Esophagus (tissue), 2 donors: ENCODE results near the gene PLXNB1. TPM values are rescaled to one million over a fixed set of nuclear protein-coding genes. Genes with fewer than 3 reads are reported as not detected.

ENCODE experiments used
- H3K27ac ChIP-seq, 2 donors: one replicate each; pipeline ENCODE4 v1.5.1; 2013; ENCODE audit warnings: low read depth in 2 of 2, mild to moderate bottlenecking in 2 of 2, inconsistent platforms in 1 of 2, low read length in 1 of 2, moderate library complexity in 1 of 2
- H3K27me3 ChIP-seq, 2 donors: one replicate each; pipeline ENCODE4 v1.6.1; 2013; ENCODE audit warnings: low read length in 2 of 2, control low read depth in 1 of 2, mild to moderate bottlenecking in 1 of 2; ENCODE audit not compliant: insufficient read depth in 2 of 2, control insufficient read depth in 1 of 2
- H3K36me3 ChIP-seq, 2 donors: one replicate each; pipeline ENCODE4 v1.6.1; 2013; ENCODE audit warnings: low read length in 1 of 2; ENCODE audit not compliant: control insufficient read depth in 2 of 2, insufficient read depth in 2 of 2
- H3K4me1 ChIP-seq, 2 donors: one replicate each; pipeline ENCODE4 v1.6.1; 2013; ENCODE audit warnings: low read length in 1 of 2; ENCODE audit not compliant: control insufficient read depth in 2 of 2, insufficient read depth in 2 of 2
- H3K4me3 ChIP-seq, 2 donors: one replicate each; pipeline ENCODE4 v1.5.1; 2013; ENCODE audit warnings: low read length in 2 of 2, mild to moderate bottlenecking in 2 of 2, low read depth in 1 of 2, moderate library complexity in 1 of 2
- H3K9me3 ChIP-seq, 2 donors: one replicate each; pipeline ENCODE4 v1.6.1; 2013; ENCODE audit warnings: mild to moderate bottlenecking in 2 of 2, low read depth in 1 of 2, low read length in 1 of 2, moderate library complexity in 1 of 2; ENCODE audit not compliant: control insufficient read depth in 2 of 2, insufficient read depth in 1 of 2
- WGBS, 2 donors: extraction: QIAGEN DNeasy Blood & Tissue Kit; methylation state at CpG; one replicate each; pipeline ENCODE4 v1.1.7; 2013; 5-methylcytosine and 5-hydroxymethylcytosine counted together
- polyA plus RNA-seq, 2 donors: library from polyadenylated mRNA; stranded (reverse); fragments of 200-250 nt; gene quantifications; one replicate each; pipeline ENCODE4 v1.2.3, GENCODE V29; 2013
- donor health status: healthy with polysubstance abuse.
- donor health status: Bipolar disorder and iron deficiency.

PLXNB1 gene
- polyA plus RNA-seq, 2 donors: 73.4 to 298 TPM

DNA sequence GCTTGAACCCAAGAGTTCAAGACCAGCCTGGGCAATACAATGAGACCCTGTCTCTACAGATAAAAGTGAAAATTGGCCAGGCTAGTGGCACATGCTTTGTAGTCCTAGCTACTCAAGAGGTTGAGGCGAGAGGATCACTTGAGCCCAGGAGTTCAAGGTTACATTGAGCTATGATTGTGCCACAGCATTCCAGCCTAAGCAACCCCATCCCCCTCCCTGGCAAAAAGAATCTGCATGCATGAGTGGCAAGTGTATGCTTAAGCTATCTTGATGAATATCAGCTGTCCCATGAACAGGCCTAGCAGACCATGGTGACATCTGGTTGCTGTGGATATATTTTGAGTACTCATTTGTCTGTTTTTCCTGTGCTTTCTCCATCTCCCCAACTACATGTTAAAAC, 21.4 kb upstream of the PLXNB1 start:
- H3K27me3 ChIP-seq: no peaks in the 10 kb centered on the region
- H3K4me1 ChIP-seq: no peaks in the 10 kb centered on the region
- no peaks in the 10 kb centered on the region for H3K9me3 ChIP-seq
- WGBS, 2 donors: 79 to 95% methylated on average over 1 of the region's 1 CpG
- peaks cover 2 to 4% of the 10 kb centered on the region in 2 donors for H3K36me3 ChIP-seq
- no peak overlapping the region for H3K4me3 ChIP-seq
- no peak overlapping the region for H3K27ac ChIP-seq

DNA sequence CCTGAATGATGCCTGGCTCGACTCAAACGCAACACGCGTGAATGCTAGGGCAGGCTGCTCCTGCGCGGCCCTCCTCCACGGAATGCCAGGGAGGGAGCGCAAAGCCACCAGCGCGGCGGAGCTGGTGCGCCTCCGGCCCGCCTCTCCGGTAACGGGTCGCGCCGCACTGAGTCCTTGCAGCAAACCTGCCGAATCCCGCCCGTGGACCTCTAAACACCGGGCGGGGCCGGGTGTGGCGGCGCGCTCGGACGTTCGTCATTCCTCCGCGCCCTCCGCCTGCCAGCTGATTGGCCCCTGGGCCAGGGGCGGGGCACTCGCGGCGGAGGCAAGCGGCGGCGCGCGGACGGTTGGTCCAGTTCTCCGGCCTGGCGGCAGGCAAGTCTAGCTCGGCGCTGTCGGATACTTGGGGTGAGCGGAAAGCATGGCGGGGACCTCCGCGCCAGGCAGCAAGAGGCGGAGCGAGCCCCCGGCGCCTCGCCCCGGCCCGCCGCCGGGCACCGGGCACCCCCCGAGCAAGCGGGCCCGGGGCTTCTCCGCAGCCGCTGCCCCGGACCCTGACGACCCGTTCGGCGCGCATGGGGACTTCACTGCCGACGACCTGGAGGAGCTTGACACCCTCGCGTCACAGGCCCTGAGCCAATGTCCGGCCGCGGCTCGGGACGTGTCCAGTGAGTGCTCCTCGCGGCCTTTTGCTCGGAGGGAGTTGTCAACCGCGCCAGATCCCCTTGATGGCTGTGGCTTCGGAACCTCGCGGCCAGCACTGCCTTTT, 16.7 kb upstream of the PLXNB1 start, which contains the start of gene ATRIP:
Gene ATRIP, plus strand, starts transcription at position 313 of the 769 bp plus-strand sequence. Its CDS starts 109 bp downstream, at position 422.
- Histone ChIP-seq H3K4me1 (peaks cover 0 to 2% of the 10 kb centered on the region in 2 donors), H3K27me3 (no peaks in the 10 kb centered on the region), H3K27ac (peak within 1 kb of the TSS; percentile 91 to 92), H3K4me3 (peak within 1 kb of the TSS; percentile 75 to 88), H3K36me3 (peaks cover 0 to 12% of the 10 kb centered on the region in 2 donors), H3K9me3 (no peaks in the 10 kb centered on the region)
- 0 to 1% methylated on average over 80 to 91 of the region's 91 CpGs for WGBS, 2 donors

DNA sequence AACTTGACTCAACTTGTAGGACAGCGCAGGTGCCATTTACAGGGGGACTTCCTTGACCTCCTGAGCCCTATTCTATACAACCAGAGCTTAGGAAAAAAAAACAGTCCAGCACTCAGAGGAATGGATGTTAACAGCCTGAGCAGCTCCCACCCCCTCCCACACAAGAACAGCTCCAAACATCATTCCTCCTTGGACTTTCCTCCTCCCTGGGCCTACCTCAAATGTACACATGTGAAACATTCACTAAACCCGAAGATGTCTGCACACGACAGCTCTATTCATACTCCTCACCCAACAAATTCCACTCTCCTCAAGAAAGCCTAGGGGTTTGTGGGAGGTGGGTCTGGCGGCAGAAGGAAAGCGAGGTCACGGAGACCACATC, 16.1 kb upstream of the PLXNB1 start:
- Histone ChIP-seq H3K4me3 (peak overlapping the region; percentile 75 to 88), H3K36me3 (peaks cover 0 to 12% of the 10 kb centered on the region in 2 donors), H3K9me3 (no peaks in the 10 kb centered on the region), H3K27me3 (no peaks in the 10 kb centered on the region), H3K27ac (peak overlapping the region; percentile 91 to 92), H3K4me1 (peaks cover 0 to 2% of the 10 kb centered on the region in 2 donors)
- 13 to 15% methylated on average over 6 of the region's 6 CpGs for WGBS, 2 donors

GRCh38 chr3:48445277-48445882, 15.5 kb upstream of the PLXNB1 start:
- H3K27ac ChIP-seq: peak overlapping the region; percentile 91 to 92
- no peak overlapping the region for H3K4me3 ChIP-seq
- peaks cover 0 to 2% of the 10 kb centered on the region in 2 donors for H3K4me1 ChIP-seq
- 57 to 68% methylated on average over 6 of the region's 6 CpGs for WGBS, 2 donors
- H3K27me3 ChIP-seq: no peaks in the 10 kb centered on the region
- H3K9me3 ChIP-seq: no peaks in the 10 kb centered on the region
- peaks cover 0 to 12% of the 10 kb centered on the region in 2 donors for H3K36me3 ChIP-seq

GRCh38 chr3:48441940-48442339, 12.1 kb upstream of the PLXNB1 start:
- no peaks in the 10 kb centered on the region for H3K27me3 ChIP-seq
- no peak overlapping the region for H3K4me3 ChIP-seq
- no peaks in the 10 kb centered on the region for H3K9me3 ChIP-seq
- whole genome bisulfite sequencing, 2 donors: 66 to 70% methylated on average over 6 of the region's 6 CpGs
- H3K36me3 ChIP-seq: peaks cover 0 to 12% of the 10 kb centered on the region in 2 donors
- H3K4me1 ChIP-seq: peaks cover 0 to 2% of the 10 kb centered on the region in 2 donors
- peak overlapping the region in 1 of 2 donors; percentile 3 for H3K27ac ChIP-seq

DNA sequence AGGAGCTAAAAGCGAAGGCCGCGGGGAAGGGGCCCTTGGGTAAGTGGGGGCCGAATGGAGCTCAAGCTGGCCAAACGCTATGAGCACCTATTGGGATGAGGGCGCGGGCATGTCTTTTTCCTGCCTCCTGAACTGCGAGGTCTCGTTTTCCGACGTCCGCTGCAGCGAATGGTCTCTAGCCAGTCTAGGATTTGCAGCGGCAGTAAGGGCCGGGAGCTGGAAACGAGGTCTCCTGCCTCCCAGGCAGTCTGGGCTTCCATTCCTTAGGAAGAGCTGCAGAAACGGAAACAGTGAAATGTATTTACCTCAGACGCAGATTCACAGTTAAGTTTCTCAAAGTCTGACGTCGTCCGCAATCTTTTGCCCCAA, 10.7 kb upstream of the PLXNB1 start:
- Histone ChIP-seq H3K4me1 (peaks cover under 1 to 2% of the 10 kb centered on the region in 2 donors), H3K9me3 (no peaks in the 10 kb centered on the region), H3K4me3 (peak overlapping the region; percentile 66 to 84), H3K36me3 (peaks cover 3 to 12% of the 10 kb centered on the region in 2 donors), H3K27ac (peak overlapping the region; percentile 95 to 96), H3K27me3 (no peaks in the 10 kb centered on the region)
- 1 to 2% methylated on average over 21 of the region's 21 CpGs for WGBS, 2 donors

GRCh38 chr3:48439820-48440589, 10.1 kb upstream of the PLXNB1 start, which contains the start of the genes CCDC51 and TMA7:
TSS of gene CCDC51 (minus strand) at chr3:48440119. CDS start at chr3:48435128, 4,991 bp downstream.
TSS of gene TMA7 (plus strand) at chr3:48440257. CDS start at chr3:48440297, 40 bp downstream.
- no peaks in the 10 kb centered on the region for H3K9me3 ChIP-seq
- 0 to 1% methylated on average over 54 of the region's 54 CpGs for WGBS, 2 donors
- peak within 1 kb of the TSS; percentile 66 to 84 for H3K4me3 ChIP-seq
- H3K4me1 ChIP-seq: peaks cover 0 to 5% of the 10 kb centered on the region in 2 donors
- no peaks in the 10 kb centered on the region for H3K27me3 ChIP-seq
- H3K36me3 ChIP-seq: peaks cover 3 to 12% of the 10 kb centered on the region in 2 donors
- H3K27ac ChIP-seq: peak within 1 kb of the TSS; percentile 95 to 96

DNA sequence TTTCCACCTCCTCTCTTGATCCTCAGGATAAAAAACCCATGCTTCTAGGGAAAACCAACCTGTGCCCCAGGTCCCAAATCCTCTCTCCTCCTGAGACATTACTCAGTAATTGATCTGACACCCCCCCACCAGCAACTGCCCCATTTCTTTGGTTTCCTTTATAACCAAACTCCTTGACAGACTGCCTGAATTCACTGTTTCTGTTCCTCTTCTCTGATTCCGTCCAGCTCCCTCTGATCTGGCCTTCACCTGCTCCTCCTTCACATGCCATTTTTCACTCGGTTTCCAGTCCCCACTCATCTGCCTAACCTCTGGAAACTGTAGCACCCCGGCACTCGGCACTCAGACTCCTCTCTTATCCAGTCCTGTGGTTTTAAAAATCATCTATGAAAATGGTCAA, 7.9 kb upstream of the PLXNB1 start:
- Histone ChIP-seq H3K4me3 (no peak overlapping the region), H3K9me3 (no peaks in the 10 kb centered on the region), H3K36me3 (peaks cover 3% of the 10 kb centered on the region in 2 donors), H3K27me3 (no peaks in the 10 kb centered on the region), H3K27ac (no peak overlapping the region), H3K4me1 (peaks cover 0 to 24% of the 10 kb centered on the region in 2 donors)
- 77 to 87% methylated on average over 4 of the region's 4 CpGs for WGBS, 2 donors

- Histone ChIP-seq H3K36me3 (peaks cover 0 to 3% of the 10 kb centered on the region in 2 donors), H3K9me3 (no peaks in the 10 kb centered on the region), H3K27ac (peak overlapping the region in 1 of 2 donors; percentile 57), H3K4me3 (no peak overlapping the region), H3K27me3 (no peaks in the 10 kb centered on the region), H3K4me1 (peaks cover 0 to 31% of the 10 kb centered on the region in 2 donors)
- WGBS, 2 donors: 84% methylated on average over 7 of the region's 7 CpGs
Measured at GRCh38 chr3:48436855-48437254, 7.0 kb upstream of the PLXNB1 start.
